HG02571 (cell line): Measurements from ENCODE around the gene DERL3.

Experiments used
- ATAC-seq: cut with Tn5 transposase; IDR thresholded peaks from one replicate; pipeline ENCODE4 v1.9.1; 2021; ENCODE audit warnings: mild to moderate bottlenecking, moderate library complexity; ENCODE audit not compliant: unreplicated experiment

DERL3 gene

GRCh38 chr22:23812378-23812777 lies 26.4 kb downstream of the DERL3 start:
- no peak for ATAC-seq

- ATAC-seq: no peak
Observed at GRCh38 chr22:23806837-23807236, 32.0 kb downstream of the DERL3 start.

GRCh38 chr22:23804781-23805291 lies 34.0 kb downstream of the DERL3 start:
- no peak for ATAC-seq

GRCh38 chr22:23803001-23803819 lies 35.6 kb downstream of the DERL3 start:
- no peak for ATAC-seq

- ATAC-seq: no peak
Observed at GRCh38 chr22:23801886-23802377, 36.9 kb downstream of the DERL3 start.

GRCh38 chr22:23801238-23801821 lies 37.5 kb downstream of the DERL3 start:
- ATAC-seq: no peak

- peak; percentile 45 for ATAC-seq
Observed at GRCh38 chr22:23800297-23801237, 38.2 kb downstream of the DERL3 start.

- no peak for ATAC-seq
Observed at GRCh38 chr22:23796461-23796860, 42.3 kb downstream of the DERL3 start.

- ATAC-seq: no peak
Observed at GRCh38 chr22:23793326-23793725, 45.5 kb downstream of the DERL3 start.

GRCh38 chr22:23791738-23792645 lies 46.8 kb downstream of the DERL3 start:
- no peak for ATAC-seq

GRCh38 chr22:23790819-23791737 lies 47.7 kb downstream of the DERL3 start:
- no peak for ATAC-seq

GRCh38 chr22:23789638-23790037 lies 49.2 kb downstream of the DERL3 start:
- no peak for ATAC-seq

- no peak for ATAC-seq
Observed at GRCh38 chr22:23789121-23789520, 49.7 kb downstream of the DERL3 start.

GRCh38 chr22:23787910-23788309 lies 50.9 kb downstream of the DERL3 start:
- no peak for ATAC-seq

- ATAC-seq: peak; percentile 17
Observed at GRCh38 chr22:23787600-23787896, 51.3 kb downstream of the DERL3 start.

GRCh38 chr22:23786752-23787599 lies 51.8 kb downstream of the DERL3 start, which contains the start of gene SMARCB1:
SMARCB1 (plus strand) TSS chr22:23786966; CDS start chr22:23787170, 204 bp downstream.
- ATAC-seq: peak; percentile 64

- no peak for ATAC-seq
Observed at GRCh38 chr22:23786261-23786710, 52.5 kb downstream of the DERL3 start.
